GM21526 (cell line): Measurements from ENCODE around the gene WDR93.

Experiments used
- ATAC-seq: cut with Tn5 transposase; IDR thresholded peaks from one replicate; pipeline ENCODE4 v1.9.1; 2021; ENCODE audit warnings: moderate library complexity; ENCODE audit not compliant: unreplicated experiment, low FRiP score

WDR93 gene

DNA sequence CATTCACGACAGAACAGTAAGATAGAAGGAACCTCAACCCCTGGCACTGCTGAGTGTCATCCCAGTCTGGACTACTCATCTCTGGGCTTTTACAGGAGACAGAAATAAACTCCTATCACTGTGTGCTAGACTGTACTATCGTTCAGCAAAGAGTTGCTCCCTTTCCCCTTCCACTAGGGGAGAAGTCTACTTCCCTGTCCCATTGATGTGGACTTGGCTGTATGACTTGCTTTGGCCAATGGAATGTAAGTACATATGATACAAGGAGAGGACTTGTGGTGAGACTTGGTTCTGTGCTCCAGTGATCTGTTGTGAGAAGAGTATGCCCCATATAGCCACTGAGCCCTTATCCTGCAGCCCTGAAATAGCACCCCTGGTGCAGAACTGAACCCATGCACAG, 30.1 kb upstream of the WDR93 start:
- no peak for ATAC-seq

DNA sequence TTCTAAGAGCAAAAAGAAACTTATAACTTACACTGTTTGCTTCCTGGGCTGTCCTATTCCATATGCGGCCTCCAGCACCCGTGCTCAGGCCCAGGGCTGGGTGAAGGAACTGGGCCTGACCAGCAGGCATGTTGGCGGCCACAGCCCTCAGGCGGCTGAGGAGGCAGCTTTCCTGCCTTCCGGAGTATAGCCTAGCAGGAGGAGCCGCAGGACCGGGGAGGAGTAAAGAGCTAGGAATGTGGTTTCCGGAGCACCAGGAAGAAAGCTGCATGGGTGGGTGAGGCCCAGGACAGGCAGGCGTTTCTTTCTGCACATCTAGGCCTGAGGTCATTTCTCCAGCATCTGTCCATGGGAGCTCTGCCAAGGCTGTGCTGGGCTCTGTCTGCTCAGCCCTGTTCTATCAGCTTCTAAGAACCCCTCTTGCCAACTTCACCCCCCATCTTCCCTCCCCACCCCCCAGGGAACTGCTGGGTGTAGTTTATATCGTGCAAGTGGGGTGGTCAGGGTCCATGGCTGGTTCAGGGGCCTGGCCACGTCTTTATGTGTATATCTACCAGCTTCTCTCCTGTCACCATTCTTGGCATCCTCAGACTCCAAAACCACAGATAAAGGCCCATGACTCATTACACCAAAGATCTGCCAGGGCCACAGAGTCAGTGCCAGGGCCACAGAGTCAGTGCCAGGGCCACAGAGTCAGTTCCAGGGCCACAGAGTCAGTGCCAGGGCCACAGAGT, 27.6 kb upstream of the WDR93 start:
- no peak for ATAC-seq

DNA sequence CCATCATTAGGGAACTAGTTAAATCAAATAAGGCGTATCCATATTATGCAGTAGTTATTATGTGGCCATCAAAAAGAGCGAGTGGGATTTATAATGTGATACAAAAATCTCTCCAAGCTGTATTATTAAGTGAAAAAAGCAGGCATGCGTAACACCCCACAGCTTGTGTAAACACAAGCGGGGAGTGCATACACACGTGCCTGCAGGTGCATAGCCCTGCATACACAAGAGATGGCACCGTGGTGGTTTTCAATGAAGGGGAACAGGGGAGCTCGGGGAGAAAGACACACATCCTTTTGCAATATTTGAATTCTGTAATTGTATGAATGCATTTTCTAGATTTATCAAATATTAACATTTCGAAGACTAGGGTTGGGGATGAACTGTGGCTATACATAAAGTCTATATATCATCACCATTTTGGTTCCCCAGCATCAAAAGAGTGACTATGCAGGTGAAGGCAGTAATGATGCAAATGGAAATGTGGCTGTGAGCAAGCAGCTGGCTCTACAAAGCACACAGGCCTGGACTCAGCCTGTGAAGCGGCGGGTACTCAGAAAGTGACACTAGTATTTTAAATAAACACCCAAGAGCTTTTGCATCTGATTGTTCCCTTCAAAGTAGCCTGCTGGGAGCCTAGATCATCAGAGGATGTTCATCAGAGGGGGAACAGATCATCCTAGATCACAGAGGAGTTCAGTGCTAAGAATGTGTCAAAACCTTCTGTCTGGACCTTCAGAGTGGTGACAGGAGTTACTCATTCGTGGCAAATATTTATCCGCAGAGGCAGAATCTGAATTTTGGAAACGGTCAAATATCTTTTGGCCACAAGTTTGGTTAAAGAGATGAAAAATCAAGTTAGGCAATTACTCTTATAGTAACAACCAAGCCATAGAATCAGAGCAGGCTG, 25.9 kb upstream of the WDR93 start:
- no peak for ATAC-seq

DNA sequence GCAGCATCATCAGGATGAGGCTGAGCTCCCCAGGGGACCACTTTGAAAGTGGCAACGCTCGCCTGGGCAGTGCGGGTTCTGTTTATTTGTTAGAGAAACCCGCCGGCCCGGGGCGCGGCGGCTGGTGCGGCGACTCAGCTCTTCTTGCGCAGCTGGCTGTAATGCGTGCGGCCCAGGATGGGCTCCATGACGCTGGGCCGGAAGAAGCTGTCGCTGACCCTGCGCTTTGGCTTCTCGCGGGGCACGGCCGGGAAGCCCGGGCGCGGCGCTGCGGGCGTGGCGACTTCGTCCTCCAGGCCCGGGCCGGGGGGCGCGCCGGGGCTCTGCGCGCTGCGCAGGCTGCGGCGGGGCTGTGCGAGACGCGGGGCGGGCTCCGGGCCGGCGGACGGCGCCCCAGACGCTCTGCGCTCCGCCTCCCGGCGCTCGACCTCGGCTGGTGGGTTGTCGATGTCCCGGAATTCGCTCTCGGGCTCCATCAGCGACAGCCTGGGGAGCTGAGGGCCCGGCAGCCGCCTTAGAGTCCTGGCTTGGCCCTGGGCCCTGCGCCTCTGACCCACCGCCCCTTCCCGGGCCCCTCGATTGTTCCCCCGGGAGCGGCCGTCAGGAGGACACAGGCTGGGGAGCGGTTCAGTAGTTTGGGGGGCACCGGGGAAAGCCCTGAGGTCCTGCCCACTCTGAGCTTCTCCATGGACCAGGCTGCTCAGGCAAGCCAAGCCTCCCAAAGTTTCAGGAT, 25.0 kb upstream of the WDR93 start:
- no peak for ATAC-seq

DNA sequence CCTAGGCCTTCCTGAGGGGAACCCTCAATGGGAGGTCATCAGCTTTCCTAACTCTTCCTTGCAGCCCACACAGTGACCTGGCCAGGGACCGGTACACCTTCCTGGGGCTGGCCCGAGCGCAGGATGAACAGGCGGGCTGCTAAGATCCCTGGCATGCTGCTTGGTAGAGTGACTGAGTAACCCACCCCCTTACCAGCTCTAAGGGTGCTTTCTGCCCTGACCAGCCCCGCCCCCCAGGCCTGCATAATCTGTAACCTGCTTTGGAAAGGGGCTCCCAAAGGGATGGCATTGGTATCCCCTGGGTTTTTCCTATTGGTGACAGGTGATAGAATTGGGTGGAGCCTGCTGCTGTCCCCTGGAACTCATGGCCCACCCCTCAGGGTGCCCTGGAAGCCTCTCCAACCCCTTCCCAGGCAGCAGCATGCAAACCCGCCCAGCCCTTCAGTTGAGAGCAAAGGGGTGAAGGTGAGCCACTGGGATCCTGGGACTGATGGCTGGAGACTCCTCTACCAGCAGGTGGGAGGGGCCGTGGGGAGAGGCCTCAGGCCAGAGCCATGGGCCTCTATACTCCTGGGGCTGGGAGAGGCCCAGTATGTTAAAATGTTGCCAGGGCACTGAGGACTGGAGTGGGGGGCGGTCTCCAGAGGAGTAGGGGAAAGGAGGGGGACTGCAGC, 24.3 kb upstream of the WDR93 start:
- no peak for ATAC-seq

DNA sequence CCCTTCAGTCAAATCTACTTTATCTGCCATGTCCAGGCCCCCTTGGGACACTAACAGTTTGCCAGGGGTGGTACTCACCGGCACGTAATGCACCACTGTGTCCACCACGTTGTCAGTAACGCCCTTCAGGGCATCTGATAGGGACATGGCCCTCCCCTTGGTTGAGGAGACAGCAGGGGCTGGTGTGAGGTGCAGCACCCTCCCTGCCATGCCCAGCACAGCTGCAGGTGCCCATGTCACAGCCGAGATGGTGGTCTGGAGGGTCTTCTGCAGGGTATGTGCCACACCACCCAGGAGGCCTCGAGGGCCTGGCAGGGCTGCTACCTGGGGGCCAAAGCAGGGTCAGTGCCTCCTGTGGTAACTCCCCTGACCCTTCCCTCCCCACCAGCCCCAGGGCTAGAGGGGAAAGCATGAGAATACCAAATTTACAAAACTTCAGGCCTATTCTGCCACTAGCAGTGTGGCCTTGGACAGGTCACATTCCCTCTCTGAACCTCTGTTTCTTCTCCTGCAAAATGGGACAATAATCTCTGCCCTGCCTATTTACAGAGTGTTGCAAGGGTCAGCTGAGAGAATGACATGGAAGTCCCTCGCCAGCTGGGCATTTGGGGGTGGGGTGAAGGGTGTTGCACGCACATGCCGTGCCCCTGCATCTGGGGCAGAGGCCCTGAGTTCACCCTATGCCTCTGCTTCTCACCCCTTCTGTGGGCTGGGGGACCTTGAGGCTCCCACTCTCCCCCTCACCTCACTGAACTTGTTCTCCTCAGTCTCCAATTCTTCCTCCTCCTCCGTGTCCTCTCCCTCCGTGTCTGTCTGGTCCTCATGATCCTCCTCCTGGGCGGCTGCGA, 23.5 kb upstream of the WDR93 start:
- ATAC-seq = no peak

DNA sequence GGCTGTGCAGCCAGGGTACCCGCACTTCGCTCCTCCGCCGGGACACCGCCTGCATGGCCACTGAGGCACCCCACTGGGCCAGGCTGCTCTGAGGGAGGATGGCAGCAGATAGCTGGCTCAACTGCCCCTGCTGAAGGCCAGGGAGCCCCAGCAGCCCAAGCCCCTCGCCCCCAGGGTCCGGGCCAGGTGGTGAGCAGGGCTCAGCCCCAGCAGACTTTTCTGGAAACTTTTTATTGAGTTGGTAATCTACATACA, 23.0 kb upstream of the WDR93 start:
- ATAC-seq = no peak

DNA sequence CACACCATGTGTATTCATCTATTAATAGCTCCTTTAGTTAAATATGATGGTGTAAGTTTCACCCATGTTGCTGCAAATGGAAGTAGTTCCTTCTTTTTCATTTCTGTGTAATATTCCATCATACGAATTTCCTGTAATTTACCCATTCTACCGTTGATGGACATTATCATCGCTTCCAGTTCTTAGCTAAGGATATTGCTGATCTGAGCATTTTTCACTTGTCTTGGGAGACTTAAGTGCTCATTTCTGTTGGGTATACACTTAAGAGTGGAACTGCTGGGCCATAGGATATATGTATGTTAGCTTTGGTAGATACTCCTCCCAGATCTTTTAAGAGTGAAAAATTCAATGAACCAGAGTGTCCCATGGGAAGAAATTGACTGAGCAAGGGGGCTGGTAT, 22.4 kb upstream of the WDR93 start:
- no peak for ATAC-seq

DNA sequence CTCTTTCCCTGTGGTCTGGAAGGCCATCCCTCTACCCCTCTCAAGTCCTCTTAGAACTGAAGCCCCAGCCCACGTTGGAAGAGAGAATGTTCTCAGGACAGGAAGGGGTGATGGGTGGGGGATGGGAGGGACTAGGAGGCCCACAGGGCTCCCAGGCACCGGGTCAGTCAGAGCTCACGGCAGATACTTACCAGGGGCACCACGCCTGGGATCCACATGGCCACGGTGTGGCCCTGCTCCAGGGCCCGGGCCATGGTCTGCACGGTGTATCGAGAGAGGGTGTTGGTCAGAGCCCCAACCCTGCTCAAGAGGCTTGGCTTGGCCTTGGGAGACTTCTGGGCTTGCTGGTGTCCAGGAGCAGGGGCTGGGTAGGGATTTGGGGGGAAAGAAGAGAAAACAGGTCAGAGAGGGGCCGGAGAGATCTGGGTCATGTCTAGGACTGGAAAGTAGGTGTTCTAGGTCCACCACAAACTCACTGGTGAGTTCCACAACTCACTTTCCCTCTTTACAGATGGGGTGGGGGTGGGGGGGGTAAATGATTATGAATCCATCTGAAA, 21.2 kb upstream of the WDR93 start:
- no peak for ATAC-seq

DNA sequence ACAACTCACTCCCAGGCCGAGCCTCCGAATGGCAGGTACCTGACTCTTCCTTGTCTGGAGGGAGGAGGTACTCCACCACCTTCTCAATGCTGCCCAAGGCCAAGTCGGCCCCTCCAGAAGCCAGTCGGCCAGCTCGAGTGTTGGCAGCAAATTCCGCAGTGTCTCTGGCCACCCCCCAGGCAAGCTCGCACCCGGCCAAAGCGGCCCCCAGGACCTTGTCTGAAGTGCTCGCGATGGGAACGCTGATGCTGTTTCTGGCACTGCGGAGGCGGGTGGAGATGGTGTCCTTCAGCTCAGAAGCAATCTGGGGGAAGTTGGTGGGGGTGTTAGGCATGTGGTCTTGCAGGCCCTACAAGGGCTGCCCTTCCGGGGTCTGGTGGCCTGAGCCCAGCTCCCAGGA, 20.7 kb upstream of the WDR93 start:
- ATAC-seq = no peak

DNA sequence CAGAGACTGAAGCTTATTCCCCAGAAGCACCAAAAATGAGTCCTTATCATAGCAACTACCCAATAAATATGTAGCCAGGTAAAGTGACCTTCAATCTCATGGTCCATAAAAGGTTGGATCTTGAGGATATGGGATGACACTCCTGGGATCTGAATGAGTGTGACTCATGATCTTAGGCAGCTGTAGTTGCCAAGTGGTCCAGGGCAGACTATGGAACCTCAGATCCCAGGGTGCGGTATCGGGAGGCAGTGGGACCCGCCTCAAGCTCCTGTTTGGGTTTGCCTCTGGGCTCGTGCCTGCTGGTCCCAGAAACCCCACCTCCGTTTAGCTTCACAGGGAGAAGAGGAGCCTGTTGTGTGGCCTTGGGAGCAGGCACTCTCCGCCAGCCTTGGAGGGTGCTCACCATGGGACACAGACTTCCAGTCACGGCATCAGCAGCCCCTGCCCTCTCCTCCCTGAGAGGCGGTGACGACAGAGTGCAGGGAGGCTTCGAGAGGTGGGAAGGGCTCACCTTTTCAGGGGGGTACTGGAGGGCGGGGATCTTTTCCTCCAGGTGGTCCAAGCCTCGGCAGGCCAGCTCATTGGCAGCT, 19.5 kb upstream of the WDR93 start:
- no peak for ATAC-seq

DNA sequence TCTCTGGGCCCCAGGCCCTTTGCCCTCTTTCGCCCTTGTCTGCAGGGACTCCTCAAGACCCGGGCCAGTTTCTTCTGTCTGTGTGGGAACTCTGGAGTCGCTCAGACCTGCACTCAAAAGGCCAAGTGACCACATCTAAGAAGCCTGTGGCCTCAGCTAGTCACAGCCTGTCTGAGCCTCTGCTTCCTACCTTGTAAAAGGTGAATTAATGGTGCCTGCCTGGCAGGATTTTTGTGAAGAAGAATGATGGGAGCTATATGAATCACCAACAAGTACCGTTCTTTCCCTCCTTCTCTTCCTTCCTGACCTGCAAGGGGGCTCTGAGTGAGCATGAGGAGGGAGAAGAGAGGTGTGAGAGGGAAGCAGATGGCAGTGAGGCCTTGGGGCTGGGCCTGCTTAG, 18.9 kb upstream of the WDR93 start:
- no peak for ATAC-seq

DNA sequence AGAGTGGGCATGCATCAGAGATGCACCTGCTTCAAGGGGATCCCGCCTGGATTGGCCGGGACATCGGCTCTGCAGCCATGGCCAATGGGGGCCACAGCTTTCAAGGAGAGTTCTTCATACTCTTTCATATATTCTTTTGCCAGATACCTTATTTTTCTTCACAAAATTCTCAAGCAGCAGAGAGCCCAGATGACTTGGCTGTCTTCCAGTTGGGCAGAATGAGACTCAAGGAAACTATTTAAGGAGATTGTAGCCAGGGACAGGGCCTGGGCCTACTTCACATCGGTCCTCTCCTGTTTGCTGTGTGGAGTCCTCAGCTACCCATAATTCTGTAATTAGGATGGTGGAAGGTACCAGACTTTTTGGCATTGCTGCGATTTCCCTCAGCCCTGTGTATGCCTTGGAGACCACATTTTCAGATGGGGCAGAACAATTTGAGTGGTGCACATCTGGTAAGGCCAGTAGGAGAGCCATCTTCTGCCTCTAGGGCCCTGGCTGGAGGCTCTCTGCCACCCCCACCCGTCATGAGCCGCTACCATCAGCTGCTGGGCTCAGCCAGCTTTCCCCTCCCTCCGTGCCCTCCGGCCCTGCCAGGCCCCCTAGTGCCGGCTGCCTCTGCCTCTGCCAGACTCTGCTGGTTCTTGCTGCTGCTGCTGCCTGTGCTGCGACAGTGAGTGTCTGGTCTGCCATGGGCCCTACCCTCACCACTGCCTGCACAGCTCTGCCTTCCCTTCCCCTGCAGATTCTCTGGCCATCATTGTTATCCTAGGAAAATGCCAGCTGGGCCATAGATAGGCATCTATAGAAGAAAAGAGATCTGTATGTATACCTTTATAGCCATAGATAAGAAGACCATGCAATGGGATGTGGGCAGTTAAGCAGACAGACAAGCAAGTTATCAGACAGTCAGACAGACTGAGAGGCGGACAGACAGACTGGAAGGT, 18.1 kb upstream of the WDR93 start:
- ATAC-seq = no peak

DNA sequence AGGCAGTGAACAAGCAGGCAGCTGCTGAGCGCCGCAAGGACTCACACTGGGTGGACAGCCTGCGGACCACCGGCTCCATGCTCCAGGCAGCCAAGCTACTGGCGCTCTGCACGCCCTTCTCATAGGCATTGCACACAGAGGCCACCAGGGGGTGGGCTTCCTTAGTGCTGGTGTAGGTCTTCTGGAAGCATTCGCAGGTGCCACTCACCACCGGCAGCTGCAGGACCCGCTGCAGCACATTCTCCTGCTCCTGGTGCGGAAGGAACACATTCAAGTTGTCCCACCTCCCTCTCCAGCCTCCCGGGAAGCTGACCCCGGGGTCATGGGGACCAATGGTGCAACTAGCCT, 17.5 kb upstream of the WDR93 start:
- no peak for ATAC-seq

DNA sequence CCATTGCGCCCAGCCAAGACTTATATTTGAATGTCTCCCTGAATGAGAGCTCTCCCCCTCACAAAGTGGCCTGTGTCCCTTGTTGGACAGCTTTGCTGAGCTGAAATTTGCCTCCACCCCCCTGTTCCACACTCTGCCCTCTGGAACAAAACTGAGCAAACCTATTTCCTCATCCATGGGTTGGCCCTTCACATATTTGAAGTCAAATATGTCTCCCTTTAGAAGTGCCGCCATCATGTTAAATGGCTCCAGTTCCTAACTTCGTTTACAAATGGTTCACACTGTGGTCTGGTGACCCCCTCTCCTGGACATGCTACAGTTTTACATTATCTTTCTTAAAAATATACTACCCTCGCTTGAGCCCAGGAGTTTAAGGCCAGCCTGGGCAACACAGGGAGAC, 16.1 kb upstream of the WDR93 start:
- no peak for ATAC-seq

DNA sequence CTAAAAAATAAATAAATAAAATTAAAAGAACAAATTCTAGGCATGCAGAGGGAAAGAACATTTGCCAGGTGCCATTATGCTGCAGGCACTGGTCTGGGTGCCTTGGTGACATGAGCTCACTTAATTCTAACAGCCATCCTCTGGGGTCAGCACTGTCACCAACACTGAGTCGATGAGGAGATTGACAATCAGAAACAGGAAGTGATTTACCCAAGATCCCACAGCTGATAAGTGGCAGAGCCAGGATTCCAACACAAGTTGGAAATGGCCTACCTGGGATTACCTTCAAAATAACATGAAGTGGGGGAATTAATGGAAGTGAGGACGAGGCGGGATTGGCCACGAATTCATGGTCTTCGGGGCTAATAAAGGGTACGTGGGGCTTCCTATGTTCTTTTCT, 15.0 kb upstream of the WDR93 start:
- ATAC-seq = no peak

DNA sequence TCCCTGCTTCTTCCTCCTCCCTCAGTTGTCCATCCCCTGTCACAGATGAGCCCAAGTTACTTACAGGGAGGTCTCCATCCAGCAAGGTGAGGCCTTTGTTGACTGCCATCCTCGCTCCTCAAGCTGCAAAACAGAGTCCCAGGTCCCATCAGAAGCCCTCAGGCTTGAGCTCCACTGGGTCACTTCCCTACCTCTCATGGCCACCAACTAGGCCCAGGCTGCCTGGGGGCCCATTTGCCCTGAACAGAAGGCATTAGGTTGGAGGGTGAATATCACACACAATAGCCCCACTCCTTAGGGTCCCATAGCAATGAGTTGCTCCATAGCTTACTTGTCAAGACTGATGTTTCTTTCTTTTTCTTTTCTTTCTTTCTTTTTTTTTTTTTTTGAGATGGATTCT, 13.2 kb upstream of the WDR93 start:
- ATAC-seq = no peak

DNA sequence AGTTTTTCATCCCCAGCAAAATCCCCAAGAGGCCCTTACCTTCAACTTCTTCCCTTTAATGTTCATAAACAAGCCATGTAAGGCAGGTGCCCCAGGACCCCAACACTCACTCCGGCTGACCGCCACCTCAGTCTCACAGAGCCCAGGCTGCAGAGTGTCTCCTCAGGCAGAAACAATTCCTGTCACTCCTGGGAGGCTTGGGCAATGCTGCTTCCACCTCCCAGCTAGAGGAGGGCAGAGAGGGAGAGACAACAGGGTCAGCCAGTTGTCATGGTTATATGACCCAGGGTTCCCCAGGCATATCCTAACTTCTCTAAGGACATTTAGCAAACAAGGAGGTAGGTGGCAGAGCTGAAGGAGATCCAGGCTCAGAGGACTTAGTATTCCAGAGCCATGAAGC, 11.4 kb upstream of the WDR93 start, which contains the start of gene PLIN1:
TSS of gene PLIN1 (minus strand) at position 156 of the 400 bp plus-strand sequence. CDS start 1,878 bp downstream, outside the sequence.
- ATAC-seq = no peak
